Calu3 (cell line): ENCODE results near the gene NRCAM. TPM values are rescaled to one million over a fixed set of nuclear protein-coding genes. Genes with fewer than 3 reads are reported as not detected.

Experiments used
- BruUV-seq: library from RNA; stranded (reverse); fragments of 400-500 nt; replicated peaks from 2 replicates; lab custom pipeline; 2021; lab: Mats Ljungman, UMichigan
- CTCF ChIA-PET: fragments of 300-600 bp; sonication (Branson Sonifier 250); formaldehyde crosslinking; loops from one replicate; lab custom pipeline; 2022; ENCODE audit warnings: antibody characterized with exemption; lab: Charles Lee
- DNase-seq: peaks from one replicate; pipeline ENCODE4 v3.0.0; 2022
- H3K27ac Mint-ChIP-seq: one replicate; pipeline ENCODE4 v1.8.0; 2022; ENCODE audit warnings: mixed read lengths; ENCODE audit not compliant: unreplicated experiment
- H3K27me3 Mint-ChIP-seq: one replicate; pipeline ENCODE4 v1.8.0; 2022; ENCODE audit warnings: mixed read lengths; ENCODE audit not compliant: unreplicated experiment
- H3K36me3 Mint-ChIP-seq: one replicate; pipeline ENCODE4 v1.8.0; 2022; ENCODE audit warnings: mild to moderate bottlenecking, moderate library complexity, mixed read lengths; ENCODE audit not compliant: insufficient read depth, unreplicated experiment
- H3K4me1 Mint-ChIP-seq: one replicate; pipeline ENCODE4 v1.8.0; 2022; ENCODE audit warnings: mild to moderate bottlenecking, low read depth, mixed read lengths; ENCODE audit not compliant: unreplicated experiment
- H3K4me3 Mint-ChIP-seq: one replicate; pipeline ENCODE4 v1.8.0; 2022; ENCODE audit warnings: mild to moderate bottlenecking, low read depth, moderate library complexity, mixed read lengths; ENCODE audit not compliant: unreplicated experiment
- H3K9me3 Mint-ChIP-seq: one replicate; pipeline ENCODE4 v1.8.0; 2022; ENCODE audit warnings: low read depth, mixed read lengths; ENCODE audit not compliant: unreplicated experiment
- intact Hi-C: fragments of 100-400 bp; cut with micrococcal nuclease; formaldehyde crosslinking; loops from one replicate; pipeline ENCODE4 v1.10.0; 2022; ENCODE audit not compliant: unreplicated experiment
- total RNA-seq: library from RNA; stranded (reverse); gene quantifications from 2 replicates; pipeline ENCODE4 v1.2.3, GENCODE V29; 2022
- TF ChIP-seq, protein P1 (sequence below): fragments of 200-600 bp; IDR thresholded peaks from one replicate; pipeline ENCODE4 v1.8.0; 2022; ENCODE audit warnings: antibody characterized with exemption; ENCODE audit not compliant: unreplicated experiment

The NRCAM gene
- total RNA-seq, 1 experiment from 2014 or later = 15.0 TPM

DNA sequence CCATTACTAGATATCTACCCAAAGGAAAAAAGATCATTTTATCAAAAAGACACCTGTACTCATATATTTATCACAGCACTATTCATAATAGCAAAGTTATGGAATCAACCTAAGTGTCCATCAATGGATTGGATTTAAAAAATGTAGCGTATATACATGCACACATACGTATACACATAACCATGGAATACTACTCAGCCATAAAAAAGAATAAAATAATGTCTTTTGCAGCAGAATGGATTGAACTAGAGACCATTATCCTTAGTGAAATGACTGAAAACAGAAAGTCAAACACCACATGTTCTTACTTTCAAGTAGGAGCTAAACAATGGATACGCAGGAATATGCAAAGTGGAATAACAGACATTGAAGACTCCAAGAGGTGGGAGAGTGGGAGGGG, 168.4 kb downstream of the NRCAM start:
- H3K4me3 Mint-ChIP-seq = no peak overlapping the region
- H3K9me3 Mint-ChIP-seq = no peaks in the 10 kb centered on the region
- H3K27me3 Mint-ChIP-seq = no peaks in the 10 kb centered on the region
- TF ChIP-seq, protein P1, sequence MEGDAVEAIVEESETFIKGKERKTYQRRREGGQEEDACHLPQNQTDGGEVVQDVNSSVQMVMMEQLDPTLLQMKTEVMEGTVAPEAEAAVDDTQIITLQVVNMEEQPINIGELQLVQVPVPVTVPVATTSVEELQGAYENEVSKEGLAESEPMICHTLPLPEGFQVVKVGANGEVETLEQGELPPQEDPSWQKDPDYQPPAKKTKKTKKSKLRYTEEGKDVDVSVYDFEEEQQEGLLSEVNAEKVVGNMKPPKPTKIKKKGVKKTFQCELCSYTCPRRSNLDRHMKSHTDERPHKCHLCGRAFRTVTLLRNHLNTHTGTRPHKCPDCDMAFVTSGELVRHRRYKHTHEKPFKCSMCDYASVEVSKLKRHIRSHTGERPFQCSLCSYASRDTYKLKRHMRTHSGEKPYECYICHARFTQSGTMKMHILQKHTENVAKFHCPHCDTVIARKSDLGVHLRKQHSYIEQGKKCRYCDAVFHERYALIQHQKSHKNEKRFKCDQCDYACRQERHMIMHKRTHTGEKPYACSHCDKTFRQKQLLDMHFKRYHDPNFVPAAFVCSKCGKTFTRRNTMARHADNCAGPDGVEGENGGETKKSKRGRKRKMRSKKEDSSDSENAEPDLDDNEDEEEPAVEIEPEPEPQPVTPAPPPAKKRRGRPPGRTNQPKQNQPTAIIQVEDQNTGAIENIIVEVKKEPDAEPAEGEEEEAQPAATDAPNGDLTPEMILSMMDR = no peak
- H3K36me3 Mint-ChIP-seq = no peaks in the 10 kb centered on the region
- CTCF ChIA-PET = no interaction called here
- DNase-seq = no peak
- intact Hi-C loops = no loop called here
- H3K27ac Mint-ChIP-seq = no peak overlapping the region
- peaks cover 34% of the 10 kb centered on the region for H3K4me1 Mint-ChIP-seq
- no TSS peak for BruUV-seq

DNA sequence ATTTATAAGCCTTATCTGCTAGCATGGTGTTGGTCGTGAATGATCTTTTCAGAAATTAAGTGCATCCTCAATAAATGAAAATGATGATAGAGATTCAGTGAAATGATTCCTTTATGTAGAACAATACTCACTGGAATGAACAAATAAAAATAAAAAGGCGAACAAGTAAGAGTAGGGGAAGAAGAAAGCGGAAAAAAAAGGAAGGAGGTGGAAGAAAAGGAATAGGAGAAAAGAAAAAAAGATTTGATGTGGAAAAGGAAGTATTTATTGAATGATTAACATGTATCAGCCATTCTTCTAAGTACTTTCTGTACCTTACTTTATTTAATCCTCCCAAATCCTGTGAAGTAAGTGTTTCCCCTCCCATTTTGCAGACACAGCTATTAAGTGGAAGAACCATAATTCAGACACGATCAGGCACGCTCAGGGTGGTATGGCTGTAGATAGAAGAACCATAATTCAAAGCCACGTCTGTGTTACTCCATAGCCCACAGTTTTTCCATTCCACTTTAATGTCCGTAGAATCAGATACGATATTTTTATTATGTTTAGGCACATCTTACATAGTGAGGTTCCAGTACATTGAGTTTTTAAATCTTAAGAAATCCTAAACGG, 169.8 kb downstream of the NRCAM start:
- no peak for DNase-seq
- TF ChIP-seq, protein P1 = no peak
- Mint-ChIP-seq H3K4me3 (no peak overlapping the region), H3K36me3 (no peaks in the 10 kb centered on the region), H3K27ac (no peak overlapping the region), H3K4me1 (peaks cover 31% of the 10 kb centered on the region), H3K27me3 (no peaks in the 10 kb centered on the region), H3K9me3 (no peaks in the 10 kb centered on the region)
- CTCF ChIA-PET = no interaction called here
- intact Hi-C loops = no loop called here
- no TSS peak for BruUV-seq

DNA sequence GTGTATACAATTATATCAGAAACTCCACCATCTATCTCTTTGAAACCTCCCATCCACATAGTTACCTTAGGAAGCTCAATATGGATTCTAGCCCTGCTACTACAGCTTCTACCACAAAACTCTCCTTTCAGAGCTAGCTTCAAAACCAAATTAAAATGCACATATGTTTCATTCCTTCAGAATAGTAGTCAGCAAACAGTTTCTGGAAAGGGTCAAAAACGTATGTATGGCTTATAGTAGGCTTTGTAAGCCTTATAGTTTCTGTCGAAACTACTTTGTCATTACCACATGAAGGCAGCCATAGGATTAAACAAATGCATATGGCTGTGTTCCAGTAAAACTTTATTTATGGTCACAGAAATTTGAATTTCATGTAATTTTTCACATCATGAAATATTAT, 170.5 kb downstream of the NRCAM start:
- intact Hi-C loops = no loop called here
- no peak overlapping the region for H3K4me3 Mint-ChIP-seq
- H3K4me1 Mint-ChIP-seq = peaks cover 25% of the 10 kb centered on the region
- no peak overlapping the region for H3K27ac Mint-ChIP-seq
- no peaks in the 10 kb centered on the region for H3K9me3 Mint-ChIP-seq
- no peaks in the 10 kb centered on the region for H3K36me3 Mint-ChIP-seq
- DNase-seq = no peak
- CTCF ChIA-PET = no interaction called here
- H3K27me3 Mint-ChIP-seq = no peaks in the 10 kb centered on the region
- no TSS peak for BruUV-seq
- TF ChIP-seq, protein P1 = no peak

DNA sequence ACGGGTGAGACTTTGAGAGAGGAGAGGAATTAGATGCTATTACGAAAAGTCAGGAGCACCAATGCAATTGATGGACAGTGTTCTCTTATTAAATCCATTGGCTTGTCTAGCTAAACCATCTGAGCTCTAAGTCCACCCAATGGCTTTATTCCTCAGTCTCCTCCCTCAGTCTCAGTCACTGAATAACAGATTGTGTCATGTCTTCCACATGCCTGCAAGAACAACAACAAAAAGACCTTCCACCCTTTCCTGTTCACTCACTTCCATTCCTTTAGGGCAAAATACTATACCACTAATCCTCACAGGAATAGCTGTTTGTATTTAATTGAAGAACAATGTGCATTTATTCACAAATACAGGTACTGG, 171.2 kb downstream of the NRCAM start:
- no peaks in the 10 kb centered on the region for H3K9me3 Mint-ChIP-seq
- H3K27ac Mint-ChIP-seq = no peak overlapping the region
- TF ChIP-seq, protein P1 = no peak
- no peaks in the 10 kb centered on the region for H3K27me3 Mint-ChIP-seq
- no peak overlapping the region for H3K4me3 Mint-ChIP-seq
- no TSS peak for BruUV-seq
- H3K4me1 Mint-ChIP-seq = peaks cover 22% of the 10 kb centered on the region
- intact Hi-C loops = no loop called here
- CTCF ChIA-PET = no interaction called here
- H3K36me3 Mint-ChIP-seq = no peaks in the 10 kb centered on the region
- no peak for DNase-seq
